Measurements from ENCODE around the gene SMARCAD1.

- no peak for TF ChIP-seq POLR2AphosphoS5 (IDR thresholded peaks at IDR 0.05; ENCODE audit: low read depth, low read length)
- TF ChIP-seq REST (IDR thresholded peaks at IDR 0.05; ENCODE audit: insufficient read depth in 1 of 2, low read depth in 2 of 2, low read length in 2 of 2) = no peak
- TF ChIP-seq SIN3A (IDR thresholded peaks at IDR 0.05; ENCODE audit: borderline replicate concordance, insufficient read depth, low read length) = no peak
- TF ChIP-seq TAF1 (IDR thresholded peaks at IDR 0.05; ENCODE audit: borderline replicate concordance, insufficient read depth, low read length) = no peak
- no peak for TF ChIP-seq FOXP2 (optimal IDR thresholded peaks at IDR 0.05; ENCODE audit: borderline replicate concordance, extremely low read depth, extremely low read length, insufficient read depth)
Measured at GRCh38 chr4:94181815-94182214, 25.9 kb upstream of the SMARCAD1 start.
